ENCODE measurements around the gene GTF2B. TPM values are rescaled to one million over a fixed set of nuclear protein-coding genes. Genes with fewer than 3 reads are reported as not detected.

GTF2B gene
- total and polyA plus RNA-seq, 7 donors: 21.6 to 47.4 (median 33.9) TPM

DNA sequence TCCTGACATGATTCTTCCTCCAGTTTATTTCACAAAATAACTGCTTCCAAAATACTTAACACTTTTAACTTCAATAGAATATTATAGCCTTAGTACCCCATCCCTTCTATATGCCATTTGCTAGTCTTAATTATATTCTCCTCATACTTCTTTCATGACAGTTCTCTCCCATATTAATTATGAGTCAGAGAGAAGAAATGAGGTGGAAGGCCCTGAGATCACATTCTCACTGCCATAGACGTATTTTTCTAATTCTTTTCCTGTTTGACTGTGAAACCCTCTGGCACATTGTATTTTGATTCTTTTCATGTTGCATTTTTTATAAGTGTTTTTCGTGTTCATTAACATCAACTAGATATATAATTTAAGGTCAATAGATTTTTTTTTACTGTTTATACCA lies 88.4 kb downstream of the GTF2B start:
- no peak overlapping the region for H3K4me3 ChIP-seq
- TF ChIP-seq EP300 (IDR thresholded peaks at IDR 0.05): no peak
- no peak for TF ChIP-seq POLR2A (IDR thresholded peaks at IDR 0.05)
- TF ChIP-seq, protein P1, sequence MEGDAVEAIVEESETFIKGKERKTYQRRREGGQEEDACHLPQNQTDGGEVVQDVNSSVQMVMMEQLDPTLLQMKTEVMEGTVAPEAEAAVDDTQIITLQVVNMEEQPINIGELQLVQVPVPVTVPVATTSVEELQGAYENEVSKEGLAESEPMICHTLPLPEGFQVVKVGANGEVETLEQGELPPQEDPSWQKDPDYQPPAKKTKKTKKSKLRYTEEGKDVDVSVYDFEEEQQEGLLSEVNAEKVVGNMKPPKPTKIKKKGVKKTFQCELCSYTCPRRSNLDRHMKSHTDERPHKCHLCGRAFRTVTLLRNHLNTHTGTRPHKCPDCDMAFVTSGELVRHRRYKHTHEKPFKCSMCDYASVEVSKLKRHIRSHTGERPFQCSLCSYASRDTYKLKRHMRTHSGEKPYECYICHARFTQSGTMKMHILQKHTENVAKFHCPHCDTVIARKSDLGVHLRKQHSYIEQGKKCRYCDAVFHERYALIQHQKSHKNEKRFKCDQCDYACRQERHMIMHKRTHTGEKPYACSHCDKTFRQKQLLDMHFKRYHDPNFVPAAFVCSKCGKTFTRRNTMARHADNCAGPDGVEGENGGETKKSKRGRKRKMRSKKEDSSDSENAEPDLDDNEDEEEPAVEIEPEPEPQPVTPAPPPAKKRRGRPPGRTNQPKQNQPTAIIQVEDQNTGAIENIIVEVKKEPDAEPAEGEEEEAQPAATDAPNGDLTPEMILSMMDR (IDR thresholded peaks at IDR 0.05): no peak
- TF ChIP-seq POLR2AphosphoS5 (IDR thresholded peaks at IDR 0.05): no peak
- H3K27ac ChIP-seq: no peak overlapping the region
- intact Hi-C loops (cut with DNase I): loop anchor here (10.0 kb wide), 1 partner anchor 72 kb away; no protein-coding TSS in a partner anchor
- H3K9me3 ChIP-seq: no peaks in the 10 kb centered on the region
- peaks cover 0 to 43% (median 15%) of the 10 kb centered on the region in 4 donors for H3K36me3 ChIP-seq
- H3K27me3 ChIP-seq: no peaks in the 10 kb centered on the region
- WGBS, 2 donors: 90 to 91% methylated on average over 2 of the region's 2 CpGs
- no peaks in the 10 kb centered on the region for H3K4me1 ChIP-seq
- DNase-seq: no peak

Small RNA genes lying within 50 kb of the gene (small RNA-seq; reads per million reads assigned to genes)
- gene RNU6-125P: 0 reads per million in 3 donors

Other genes starting within 250 kb of the GTF2B start
- 10 to 100 TPM; 25.5 to 43.4 (median 37.1) TPM for gene PKN2, start 207.3 kb downstream of the GTF2B start, total RNA-seq
- gene PKN2, start 207.3 kb downstream of the GTF2B start, polyA plus RNA-seq: 10 to 100 TPM in 1 of 3 donors, 1 to 10 TPM in 2; 9.6 to 13.9 (median 9.7) TPM
- gene KYAT3, start 101.1 kb upstream of the GTF2B start, total RNA-seq: 10 to 100 TPM; 14.1 to 32.8 (median 20.3) TPM
- 10 to 100 TPM; 22.2 to 25.4 (median 24.0) TPM for gene KYAT3, start 101.1 kb upstream of the GTF2B start, polyA plus RNA-seq
- 10 to 100 TPM; 10.2 to 18.6 (median 11.9) TPM for gene RBMXL1, start 101.1 kb upstream of the GTF2B start, total RNA-seq
- 1 to 10 TPM; 3.0 to 6.2 (median 3.6) TPM for gene RBMXL1, start 101.1 kb upstream of the GTF2B start, polyA plus RNA-seq
- 10 to 100 TPM in 3 of 4 donors, 1 to 10 TPM in 1; 6.4 to 31.4 (median 15.2) TPM for gene GBP3, start 131.3 kb upstream of the GTF2B start, total RNA-seq
- 10 to 100 TPM; 10.2 to 66.4 (median 26.9) TPM for gene GBP3, start 131.3 kb upstream of the GTF2B start, polyA plus RNA-seq
- gene GBP1, start 173.6 kb upstream of the GTF2B start, total RNA-seq: 10 to 100 TPM; 24.1 to 72.1 (median 31.0) TPM
- 10 to 100 TPM in 2 of 3 donors, 1 to 10 TPM in 1; 4.2 to 45.6 (median 11.1) TPM for gene GBP1, start 173.6 kb upstream of the GTF2B start, polyA plus RNA-seq
- gene GBP2, start 234.5 kb upstream of the GTF2B start, total RNA-seq: 100 to 1,000 TPM; 115 to 152 (median 142) TPM
- gene GBP2, start 234.5 kb upstream of the GTF2B start, polyA plus RNA-seq: 10 to 100 TPM; 39.5 to 86.5 (median 61.3) TPM